K562 (cell line): ENCODE data around the gene PKD1. TPM values are rescaled to one million over a fixed set of nuclear protein-coding genes. Genes with fewer than 3 reads are reported as not detected.

Experiments
- ATAC-seq: fragments of 200-7000 bp; cut with Tn5 transposase; 3 replicates; pipeline ENCODE4 v1.9.1; 2020; ENCODE audit warnings: moderate library complexity
- BruUV-seq: library from RNA; stranded (reverse); fragments of 400-500 nt; replicated peaks from 2 replicates; lab custom pipeline; 2021; lab: Mats Ljungman, UMichigan
- CTCF ChIA-PET: fragments of 300-600 bp; formaldehyde crosslinking; extraction: SDS; loops from one replicate; lab custom pipeline; 2021; ENCODE audit warnings: low intra/inter-chr PET ratio; lab: Yijun Ruan, JAX
- POLR2A ChIA-PET: fragments of 300-600, 350-650 bp; sonication (Branson Sonifier 250); formaldehyde crosslinking; extraction: SDS; loops from one replicate; lab custom pipeline; 2021; ENCODE audit warnings: antibody characterized with exemption, inconsistent platforms; lab: Yijun Ruan, JAX
- DNase-seq, 4 experiments: peaks; one replicate each; pipeline versions ENCODE4 v3.0.0 to v3.0.0-alpha.2; 2011 to 2018; ENCODE audit warnings: low spot score in 3 of 4, mixed read lengths in 3 of 4; ENCODE audit errors: extremely low read depth in 1 of 4
- FAIRE-seq: peaks from 2 replicates; lab custom pipeline; 2011; peaks lifted over from hg19 to GRCh38; lab: Jason Lieb, UNC
- H2AFZ ChIP-seq: 2 replicates; pipeline ENCODE4 v1.6.0; 2011; ENCODE audit warnings: low read depth, low read length, control low read depth, inconsistent platforms
- H3K27ac ChIP-seq: fragments of 200-600 bp; 3 replicates; pipeline ENCODE4 v1.8.0; 2011; ENCODE audit warnings: low read depth, mild to moderate bottlenecking, control low read depth, inconsistent platforms, low read length, moderate library complexity, mixed read lengths; ENCODE audit errors: extremely low read depth
- H3K27me3 ChIP-seq, 2 experiments: fragments of 300-600 bp in 1 of 2; 2 replicates in 1 of 2; 3 replicates in 1 of 2; pipeline versions ENCODE4 v1.6.0 to v1.8.0; 2011; ENCODE audit warnings: inconsistent platforms in 2 of 2, low read length in 2 of 2, mild to moderate bottlenecking in 1 of 2, mixed read lengths in 1 of 2, moderate library complexity in 1 of 2; ENCODE audit not compliant: control insufficient read depth in 2 of 2, insufficient read depth in 2 of 2
- H3K36me3 ChIP-seq: fragments of 300-600 bp; 3 replicates; pipeline ENCODE4 v1.8.0; 2011; ENCODE audit warnings: mild to moderate bottlenecking, low read length, inconsistent platforms; ENCODE audit not compliant: control insufficient read depth, insufficient read depth
- H3K4me1 ChIP-seq, 2 experiments: fragments of 200-600 bp in 1 of 2; replicated peaks in 1 of 2; 2 replicates in 1 of 2; 3 replicates in 1 of 2; pipeline versions ENCODE4 v1.5.1 to v1.8.0; 2011; ENCODE audit warnings: inconsistent platforms in 2 of 2, low read length in 2 of 2, mild to moderate bottlenecking in 1 of 2, mixed read lengths in 1 of 2, moderate library complexity in 1 of 2; ENCODE audit not compliant: control insufficient read depth in 2 of 2, insufficient read depth in 2 of 2
- H3K4me2 ChIP-seq: 2 replicates; pipeline ENCODE4 v1.6.1; 2011; ENCODE audit warnings: low read length, control low read depth, inconsistent platforms, mixed read lengths; ENCODE audit not compliant: insufficient read depth
- H3K4me3 ChIP-seq: fragments of 200-600 bp; sonication (generic), shearing (Covaris generic); 2 replicates; pipeline ENCODE4 v1.5.1; 2016; ENCODE audit warnings: control low read depth, inconsistent platforms
- H3K79me2 ChIP-seq: fragments of 200-600 bp; 3 replicates; pipeline ENCODE4 v1.8.0; 2011; ENCODE audit warnings: low read length, inconsistent platforms; ENCODE audit not compliant: control insufficient read depth, insufficient read depth
- H3K9ac ChIP-seq, 2 experiments: 2 replicates each; pipeline versions ENCODE4 v1.6.0 to v1.6.1; 2011; ENCODE audit warnings: low read depth in 2 of 2, low read length in 2 of 2, control low read depth in 1 of 2, inconsistent platforms in 1 of 2, mild to moderate bottlenecking in 1 of 2, mixed read lengths in 1 of 2; ENCODE audit not compliant: insufficient read depth in 1 of 2
- H3K9me1 ChIP-seq: one replicate; pipeline ENCODE4 v1.6.0; 2011; ENCODE audit warnings: inconsistent platforms, mild to moderate bottlenecking, low read length, moderate library complexity; ENCODE audit not compliant: control insufficient read depth, insufficient read depth
- H3K9me3 ChIP-seq: replicated peaks from 2 replicates; pipeline ENCODE4 v1.5.1; 2011; ENCODE audit warnings: low read depth, low read length, inconsistent platforms; ENCODE audit not compliant: control insufficient read depth, insufficient read depth
- H4K20me1 ChIP-seq: replicated peaks from 2 replicates; pipeline ENCODE4 v1.6.1; 2011; ENCODE audit warnings: low read length, inconsistent platforms, mixed read lengths; ENCODE audit not compliant: control insufficient read depth, insufficient read depth
- CREM ChIP-seq: IDR thresholded peaks from 2 replicates; pipeline ENCODE4 v1.6.1; 2014; ENCODE audit warnings: antibody characterized with exemption, low read depth
- CTCF ChIP-seq, 3 experiments: IDR thresholded peaks in 2 of 3; conservative IDR thresholded peaks in 1 of 3; 2 replicates each; pipeline ENCODE4 v1.5.1; 2011 to 2012; ENCODE audit warnings: low read length in 3 of 3, mild to moderate bottlenecking in 3 of 3, control low read depth in 2 of 3, improper control_type of control experiment in 1 of 3, inconsistent platforms in 1 of 3, low read depth in 1 of 3, mixed read lengths in 1 of 3, moderate library complexity in 1 of 3; ENCODE audit not compliant: insufficient read depth in 2 of 3
- EGR1 ChIP-seq: fragments of 450-650 bp; conservative IDR thresholded peaks from 2 replicates; pipeline ENCODE4 v1.6.1; 2017; ENCODE audit warnings: mild to moderate bottlenecking
- GATAD2A ChIP-seq: fragments of 450-650 bp; IDR thresholded peaks from 2 replicates; pipeline ENCODE4 v1.6.1; 2017
- ID3 ChIP-seq, 2 experiments: fragments of 250-450 bp in 1 of 2; fragments of 450-650 bp in 1 of 2; sonication (Bioruptor Pico) in 1 of 2; IDR thresholded peaks; 2 replicates each; pipeline versions ENCODE4 v1.6.1 to v1.8.0; 2016 to 2021; ENCODE audit warnings: mild to moderate bottlenecking in 2 of 2, moderate library complexity in 2 of 2, missing compliant biosample characterization in 1 of 2, missing genetic modification characterization in 1 of 2
- L3MBTL2 ChIP-seq: fragments of 450-650 bp; IDR thresholded peaks from 2 replicates; pipeline ENCODE4 v1.6.1; 2016; ENCODE audit warnings: mild to moderate bottlenecking, moderate library complexity
- MAZ ChIP-seq, 2 experiments: fragments of 450-650 bp in 1 of 2; sonication (generic) in 1 of 2; formaldehyde crosslinking; IDR thresholded peaks in 1 of 2; conservative IDR thresholded peaks in 1 of 2; 2 replicates each; pipeline versions ENCODE4 v1.4.0 to v1.5.0; 2020; ENCODE audit warnings: mild to moderate bottlenecking in 1 of 2, missing genetic modification reagents in 1 of 2
- NBN ChIP-seq: fragments of 450-650 bp; IDR thresholded peaks from 2 replicates; pipeline ENCODE4 v1.6.1; 2016; ENCODE audit warnings: low read depth, mild to moderate bottlenecking
- THAP7 ChIP-seq: fragments of 250-450 bp; sonication (Bioruptor Pico); IDR thresholded peaks from 2 replicates; pipeline ENCODE4 v1.5.0; 2021
- ZBTB33 ChIP-seq: sonication (generic); formaldehyde crosslinking; IDR thresholded peaks from 2 replicates; pipeline ENCODE4 v1.8.1; 2023; ENCODE audit warnings: mild to moderate bottlenecking, missing genetic modification reagents
- ZEB2 ChIP-seq: fragments of 450-650 bp; IDR thresholded peaks from 2 replicates; pipeline ENCODE4 v1.6.1; 2016
- ZNF668 ChIP-seq: fragments of 250-450 bp; sonication (Bioruptor Pico); IDR thresholded peaks from 2 replicates; pipeline ENCODE4 v1.8.0; 2022; ENCODE audit warnings: mild to moderate bottlenecking, inconsistent platforms
- WGBS: fragments of 100-300 bp; shearing (Covaris generic); methylation state at CpG from one replicate; pipeline ENCODE4 v1.1.6; 2016; ENCODE audit warnings: low coverage, mixed read lengths; ENCODE audit not compliant: insufficient coverage; ENCODE audit errors: missing lambda C conversion rate; 5-methylcytosine and 5-hydroxymethylcytosine counted together
- in situ Hi-C: fragments of 300-500 bp; cut with MboI; formaldehyde crosslinking; loops from 4 replicates; pipeline ENCODE4 v1.15.0; 2018; ENCODE audit warnings: inconsistent platforms, mixed read lengths
- intact Hi-C: fragments of 100-400 bp; cut with micrococcal nuclease; formaldehyde crosslinking; loops from 2 replicates; pipeline ENCODE4 v1.14.2; 2022
- polyA plus RNA-seq, 8 experiments: library from polyadenylated mRNA; depleted of rRNA in 4 of 8; stranded (reverse) in 5 of 8; unstranded in 3 of 8; fragments of >200 nt; fragmentation: Nextera tagmentation in 2 of 8; fragmentation: Illumina TruSeq in 1 of 8; extraction: Ambion mirVana in 2 of 8; extraction: Trizol in 1 of 8; gene quantifications; 2 replicates each; pipeline versions ENCODE4 v1.2.1 to v1.2.3, GENCODE V29; 2011 to 2014; ENCODE audit warnings: inconsistent platforms in 1 of 8, missing spikeins in 1 of 8
- total RNA-seq, 7 experiments: library from RNA; depleted of rRNA in 6 of 7; stranded (reverse); fragments of >200 nt in 6 of 7; fragmentation: Illumina TruSeq in 2 of 7; extraction: Trizol in 2 of 7; gene quantifications; 2 replicates each; pipeline versions ENCODE4 v1.2.1 to v1.2.3, GENCODE V29; 2011 to 2021; ENCODE audit warnings: low replicate concordance in 1 of 7

The PKD1 gene
- total and polyA plus RNA-seq, 9 of the 15 experiments (the other 6 are each of a cell fraction or from before 2014, with no cell fraction given) = 0.23 to 93.5 (median 12.6) TPM

DNA sequence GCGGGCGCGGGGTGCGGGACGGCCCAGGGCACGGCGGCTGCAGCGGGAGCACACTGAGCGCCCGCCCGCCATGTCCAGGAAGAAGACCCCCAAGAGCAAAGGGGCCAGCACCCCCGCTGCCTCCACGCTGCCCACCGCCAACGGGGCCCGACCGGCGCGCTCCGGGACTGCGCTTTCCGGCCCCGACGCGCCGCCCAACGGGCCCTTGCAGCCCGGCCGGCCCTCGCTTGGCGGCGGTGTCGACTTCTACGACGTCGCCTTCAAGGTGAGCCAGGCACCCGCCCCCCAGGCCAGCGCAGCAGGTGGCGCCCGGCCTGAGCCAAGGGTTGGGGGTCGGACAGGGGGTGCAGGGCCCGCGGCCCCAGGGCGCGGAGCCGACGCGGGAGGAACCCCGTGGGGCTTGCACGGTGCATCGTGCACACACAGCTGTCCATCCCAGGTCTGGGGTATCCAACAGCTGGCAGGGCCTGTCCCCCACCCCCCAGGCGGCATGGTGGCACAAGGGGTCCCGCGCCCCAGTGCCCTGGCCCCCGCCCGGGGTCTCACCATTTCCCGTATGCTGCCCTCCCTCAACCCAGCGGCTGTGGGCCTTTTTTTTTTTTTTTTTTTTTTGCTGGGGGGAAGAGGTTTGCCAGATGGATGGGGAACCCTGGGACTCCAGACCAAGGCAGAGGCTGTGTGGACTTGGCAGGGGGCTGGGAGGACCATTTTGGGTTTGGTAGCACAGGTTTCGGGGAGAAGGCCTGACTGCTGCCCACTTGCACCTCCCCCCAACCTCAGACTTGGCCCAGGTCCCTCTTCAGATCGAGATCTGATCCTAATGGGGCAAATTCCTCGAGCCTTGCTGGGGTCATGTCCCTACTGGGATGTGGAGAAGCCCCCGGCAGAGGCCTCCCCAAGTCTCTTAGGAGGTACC lies 13.3 kb upstream of the PKD1 start (continued):
- TF ChIP-seq CREM = peak; percentile 53

DNA sequence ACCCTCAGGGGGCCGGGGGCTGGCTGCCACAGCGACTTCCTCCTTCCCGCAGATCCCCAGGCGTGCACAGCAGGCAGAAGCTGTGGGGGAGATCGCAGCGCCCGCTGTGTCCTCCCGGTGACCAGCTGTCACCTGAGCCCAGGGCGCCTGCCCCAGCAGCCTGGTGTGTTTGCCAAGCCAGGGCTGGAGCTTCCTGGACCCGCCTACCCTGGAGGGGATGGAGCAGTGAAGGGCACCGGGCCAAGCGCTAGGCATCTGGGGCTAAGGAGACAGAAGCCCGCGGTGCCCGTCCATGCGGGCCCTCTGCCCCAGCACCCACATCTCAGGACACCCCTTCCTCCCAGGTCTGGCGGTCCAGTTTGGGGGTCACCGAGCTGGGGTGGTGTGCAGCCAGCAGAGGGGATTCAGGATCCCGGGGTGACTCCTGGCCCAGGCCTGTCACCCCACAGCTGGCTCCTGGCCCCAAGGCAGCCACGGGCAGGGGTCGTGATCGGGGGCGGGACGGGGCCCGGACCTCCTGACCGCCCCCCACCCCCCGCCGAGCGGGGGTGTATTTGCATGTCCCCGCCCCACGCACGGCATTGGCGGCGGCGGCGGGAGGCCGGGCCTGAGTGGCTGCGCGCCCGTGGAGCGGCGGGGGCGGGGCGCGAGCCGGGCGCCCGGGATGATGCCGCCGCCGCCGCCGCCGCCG lies 12.4 kb upstream of the PKD1 start, which contains the start of gene RAB26:
Gene RAB26 (plus strand): TSS at position 645 of the 691 bp plus-strand sequence. CDS start 159 bp downstream, outside the sequence.
- intact Hi-C loops (no loop called here), in situ Hi-C loops (loop anchor here (10.0 kb wide), 1 partner anchor 63 kb away; no protein-coding TSS in a partner anchor)
- H3K9me1 ChIP-seq = peaks cover 21% of the 10 kb centered on the region
- FAIRE-seq (no peak), ATAC-seq (peak; percentile 61), DNase-seq (peak; percentile 81 to 86 (median 84))
- H3K27ac ChIP-seq = peak within 1 kb of the TSS; percentile 82; the same call in 1 of the 3 replicates
- no peaks in the 10 kb centered on the region for H3K27me3 ChIP-seq
- H3K9ac ChIP-seq = peak within 1 kb of the TSS; percentile 34 to 91
- H3K9me3 ChIP-seq = no peaks in the 10 kb centered on the region
- peak within 1 kb of the TSS; percentile 72 for H3K4me2 ChIP-seq
- ChIA-PET CTCF (no interaction called here), POLR2A (interaction anchor here (0.6 to 1.1 kb wide), 4 partner anchors 94 to 187 kb away, joined by 3 to 4 read pairs (median 3); partner anchors contain the start of gene RPS2)
- no TSS peak for BruUV-seq
- peaks cover 35% of the 10 kb centered on the region for H4K20me1 ChIP-seq
- 51% methylated on average over 16 of the region's 55 CpGs for WGBS
- H3K36me3 ChIP-seq = peaks cover 21% of the 10 kb centered on the region; the same call in 2 of the 3 replicates
- peak within 1 kb of the TSS; percentile 48 for H3K4me3 ChIP-seq
- H3K79me2 ChIP-seq = peaks cover 23% of the 10 kb centered on the region
- H2AFZ ChIP-seq = peak within 1 kb of the TSS; percentile 71
- H3K4me1 ChIP-seq = peaks cover 36 to 74% of the 10 kb centered on the region in 2 experiments
- TF ChIP-seq CTCF (IDR thresholded peaks at IDR 0.05 in 2 of 3, conservative IDR thresholded peaks at IDR 0.05 in 1 of 3; ENCODE audit: insufficient read depth in 2 of 3, low read depth in 1 of 3, low read length in 3 of 3) (no peak), EGR1 (peak; percentile 72), NBN (no peak), MAZ (CRISPR knock-in tag; conservative IDR thresholded peaks at IDR 0.05 in 1 of 2, IDR thresholded peaks at IDR 0.05 in 1 of 2) (no peak), ZEB2 (no peak), ZBTB33 (CRISPR knock-in tag) (peak; percentile 91), ZNF668 (CRISPR knock-in tag) (no peak), ID3 (CRISPR knock-in tag; IDR thresholded peaks at IDR 0.05) (no peak), ID3 (tag; IDR thresholded peaks at IDR 0.05) (no peak), GATAD2A (no peak), L3MBTL2 (no peak), THAP7 (CRISPR knock-in tag) (no peak)
